DOHH2 (cell line): ENCODE data around the gene OPRL1.
"Not testable (repeated sequence)": the region's sequence is repeated elsewhere in the genome, so short reads cannot be mapped to it uniquely, and the experiment has no call there.

Experiments used
- CTCF ChIP-seq: fragments of 200-600 bp; sonication (generic); IDR thresholded peaks from one replicate; pipeline ENCODE4 v1.5.1; 2014; ENCODE audit warnings: antibody characterized with exemption, mild to moderate bottlenecking, low read depth, low read length; ENCODE audit not compliant: poor library complexity, severe bottlenecking
- EZH2phosphoT487 ChIP-seq: fragments of 200-600 bp; sonication (generic); IDR thresholded peaks from 2 replicates; pipeline ENCODE4 v1.6.1; 2017; ENCODE audit warnings: borderline replicate concordance, mild to moderate bottlenecking, antibody characterized with exemption, low read length, moderate library complexity, mixed read lengths

GRCh38 chr20:64134744-64135143, 54.9 kb downstream of the OPRL1 start:
- not testable (repeated sequence) for TF ChIP-seq CTCF, EZH2phosphoT487
